A549 (cell line): ENCODE measurements around the gene TMEM123. TPM values are rescaled to one million over a fixed set of nuclear protein-coding genes. Genes with fewer than 3 reads are reported as not detected.

Experiments used
- ATAC-seq, 2 experiments: fragments of 200-7000 bp in 1 of 2; fragments of >200 bp in 1 of 2; cut with Nextera tagmentation in 1 of 2; cut with Tn5 transposase in 1 of 2; 3 replicates each; pipeline versions ENCODE4 v1.8.0 to v1.9.1; 2018 to 2020; ENCODE audit warnings: mild to moderate bottlenecking in 1 of 2, moderate library complexity in 1 of 2
- CTCF ChIA-PET: fragments of 300-600 bp; sonication (Branson Sonifier 250); formaldehyde crosslinking; extraction: SDS; loops from one replicate; lab custom pipeline; 2021; ENCODE audit warnings: antibody characterized with exemption, inconsistent platforms; lab: Yijun Ruan, JAX
- POLR2A ChIA-PET: fragments of 350-600 bp; formaldehyde crosslinking; extraction: SDS; loops from one replicate; lab custom pipeline; 2021; ENCODE audit warnings: antibody characterized with exemption, inconsistent platforms; lab: Yijun Ruan, JAX
- DNase-seq, 2 experiments: peaks; one replicate each; pipeline versions ENCODE4 v3.0.0 to v3.0.0-alpha.2; 2011 to 2016; ENCODE audit warnings: low read depth in 1 of 2, low spot score in 1 of 2
- FAIRE-seq: peaks from 2 replicates; lab custom pipeline; 2011; peaks lifted over from hg19 to GRCh38; lab: Jason Lieb, UNC
- H3K27ac ChIP-seq, 2 experiments: fragments of >200 bp; sonication (Bioruptor Twin); formaldehyde crosslinking; 3 replicates each; pipeline ENCODE4 v1.5.1; 2016 to 2017
- H3K4me1 ChIP-seq: fragments of >200 bp; sonication (Bioruptor Twin); formaldehyde crosslinking; 3 replicates; pipeline ENCODE4 v1.6.1; 2016
- H3K4me2 ChIP-seq: fragments of >200 bp; sonication (Bioruptor Twin); formaldehyde crosslinking; 3 replicates; pipeline ENCODE4 v1.6.1; 2016
- H3K4me3 ChIP-seq: fragments of >200 bp; sonication (Bioruptor Twin); formaldehyde crosslinking; 3 replicates; pipeline ENCODE4 v1.5.1; 2016
- H3K9me3 ChIP-seq: fragments of >200 bp; sonication (Bioruptor Twin); formaldehyde crosslinking; 3 replicates; pipeline ENCODE4 v1.6.1; 2016
- BCL3 ChIP-seq: fragments of >200 bp; sonication (Bioruptor Twin); formaldehyde crosslinking; IDR thresholded peaks from 3 replicates; pipeline ENCODE4 v1.6.1; 2016
- CBX8 ChIP-seq: fragments of 200-600 bp; sonication (generic); IDR thresholded peaks from 2 replicates; pipeline ENCODE4 v1.6.1; 2016
- CHD2 ChIP-seq: fragments of 150-350 bp; IDR thresholded peaks from 2 replicates; pipeline ENCODE4 v1.6.1; 2014; ENCODE audit warnings: low read length; ENCODE audit not compliant: partially characterized antibody
- CHD4 ChIP-seq: fragments of 200-600 bp; sonication (generic); IDR thresholded peaks from 2 replicates; pipeline ENCODE4 v1.6.1; 2016; ENCODE audit warnings: antibody characterized with exemption, mild to moderate bottlenecking, borderline replicate concordance
- EHF ChIP-seq: fragments of 250-450 bp; sonication (Bioruptor Pico); IDR thresholded peaks from 2 replicates; pipeline ENCODE4 v1.5.0; 2020; ENCODE audit warnings: mild to moderate bottlenecking
- EP300 ChIP-seq, 2 experiments: fragments of >200 bp; sonication (Bioruptor Twin); formaldehyde crosslinking; IDR thresholded peaks; 2 replicates in 1 of 2; 3 replicates in 1 of 2; pipeline ENCODE4 v1.6.1; 2016 to 2017
- GATA3 ChIP-seq: IDR thresholded peaks from 2 replicates; pipeline ENCODE4 v1.6.1; 2012; ENCODE audit warnings: borderline replicate concordance
- HDAC2 ChIP-seq: fragments of 200-600 bp; sonication (generic); IDR thresholded peaks from 2 replicates; pipeline ENCODE4 v1.6.1; 2016
- HEYL ChIP-seq: fragments of 250-450 bp; sonication (Bioruptor Pico); IDR thresholded peaks from 2 replicates; pipeline ENCODE4 v1.8.0; 2021; ENCODE audit warnings: mild to moderate bottlenecking, moderate library complexity
- HOXA7 ChIP-seq: fragments of 250-450 bp; sonication (Bioruptor Pico); IDR thresholded peaks from 2 replicates; pipeline ENCODE4 v1.5.0; 2020; ENCODE audit warnings: mild to moderate bottlenecking, moderate library complexity
- JUNB ChIP-seq: fragments of >200 bp; sonication (Bioruptor Twin); formaldehyde crosslinking; IDR thresholded peaks from 2 replicates; pipeline ENCODE4 v1.6.1; 2016
- KDM1A ChIP-seq: fragments of 200-600 bp; sonication (generic); IDR thresholded peaks from 2 replicates; pipeline ENCODE4 v1.6.1; 2016; ENCODE audit warnings: low read depth, mild to moderate bottlenecking
- KDM5A ChIP-seq: fragments of 200-600 bp; sonication (generic); IDR thresholded peaks from 2 replicates; pipeline ENCODE4 v1.6.1; 2016; ENCODE audit warnings: antibody characterized with exemption, mild to moderate bottlenecking
- MAZ ChIP-seq: fragments of 150-350 bp; IDR thresholded peaks from 2 replicates; pipeline ENCODE4 v1.6.1; 2014; ENCODE audit warnings: antibody characterized with exemption, low read depth, low read length, borderline replicate concordance
- NFE2L2 ChIP-seq: fragments of 150-350 bp; conservative IDR thresholded peaks from 2 replicates; pipeline ENCODE4 v1.6.1; 2014; ENCODE audit warnings: low read length
- NR3C1 ChIP-seq: fragments of >200 bp; sonication (Bioruptor Twin); formaldehyde crosslinking; IDR thresholded peaks from 3 replicates; pipeline ENCODE4 v1.6.1; 2017
- PHF8 ChIP-seq: fragments of 200-600 bp; sonication (generic); IDR thresholded peaks from 2 replicates; pipeline ENCODE4 v1.6.1; 2016; ENCODE audit warnings: low read depth, mild to moderate bottlenecking, antibody characterized with exemption, moderate library complexity, borderline replicate concordance
- POLR2A ChIP-seq: IDR thresholded peaks from 2 replicates; pipeline ENCODE4 v1.6.1; 2012; ENCODE audit warnings: mild to moderate bottlenecking, low read length
- POLR2AphosphoS2 ChIP-seq: conservative IDR thresholded peaks from 2 replicates; pipeline ENCODE4 v1.6.1; 2012; ENCODE audit warnings: low read length, improper control_type of control experiment, inconsistent platforms
- RCOR1 ChIP-seq: fragments of 150-350 bp; IDR thresholded peaks from 2 replicates; pipeline ENCODE4 v1.6.1; 2014; ENCODE audit warnings: antibody characterized with exemption, low read length, low read depth
- REST ChIP-seq: fragments of 200-600 bp; sonication (generic); IDR thresholded peaks from 2 replicates; pipeline ENCODE4 v1.6.1; 2016; ENCODE audit warnings: antibody characterized with exemption, mild to moderate bottlenecking, moderate library complexity
- RFX5 ChIP-seq: fragments of 450-650 bp; IDR thresholded peaks from 2 replicates; pipeline ENCODE4 v1.7.1; 2014; ENCODE audit warnings: antibody characterized with exemption, mild to moderate bottlenecking, moderate library complexity
- SREBF2 ChIP-seq: fragments of 450-650 bp; IDR thresholded peaks from 2 replicates; pipeline ENCODE4 v1.6.1; 2014; ENCODE audit warnings: mild to moderate bottlenecking, moderate library complexity
- TFCP2L1 ChIP-seq: fragments of 250-450 bp; sonication (Bioruptor Pico); IDR thresholded peaks from 2 replicates; pipeline ENCODE4 v1.5.0; 2021; ENCODE audit warnings: mild to moderate bottlenecking
- TP53 ChIP-seq: fragments of 250-450 bp; sonication (Bioruptor Pico); IDR thresholded peaks from 2 replicates; pipeline ENCODE4 v1.5.0; 2021; ENCODE audit warnings: mild to moderate bottlenecking, moderate library complexity
- ZC3H11A ChIP-seq: fragments of 450-650 bp; IDR thresholded peaks from 2 replicates; pipeline ENCODE4 v1.6.1; 2014; ENCODE audit warnings: antibody characterized with exemption, mild to moderate bottlenecking
- ZFP36 ChIP-seq: fragments of 450-650 bp; IDR thresholded peaks from 2 replicates; pipeline ENCODE4 v1.6.1; 2014; ENCODE audit warnings: borderline replicate concordance; ENCODE audit not compliant: partially characterized antibody
- WGBS: methylation state at CpG from one replicate; pipeline ENCODE4 v1.1.6; 2017; ENCODE audit errors: missing lambda C conversion rate; 5-methylcytosine and 5-hydroxymethylcytosine counted together
- polyA plus RNA-seq, 4 experiments: library from polyadenylated mRNA; depleted of rRNA in 3 of 4; stranded (reverse); fragments of >200 nt; fragmentation: RNase III in 1 of 4; extraction: RNeasy Plus Mini Kit Qiagen cat#74134 plus additional on column Dnase treatment in 1 of 4; gene quantifications; 2 replicates in 3 of 4; 3 replicates in 1 of 4; pipeline ENCODE4 v1.2.3, GENCODE V29; 2011 to 2017
- TF ChIP-seq, protein P1 (sequence below): fragments of >200 bp; sonication (Bioruptor Twin); formaldehyde crosslinking; IDR thresholded peaks from 2 replicates; pipeline ENCODE4 v1.6.1; 2016

TMEM123 gene
- polyA plus RNA-seq, 2 of the 4 experiments (the other 2 are of a cell fraction): 199 to 458 TPM

DNA sequence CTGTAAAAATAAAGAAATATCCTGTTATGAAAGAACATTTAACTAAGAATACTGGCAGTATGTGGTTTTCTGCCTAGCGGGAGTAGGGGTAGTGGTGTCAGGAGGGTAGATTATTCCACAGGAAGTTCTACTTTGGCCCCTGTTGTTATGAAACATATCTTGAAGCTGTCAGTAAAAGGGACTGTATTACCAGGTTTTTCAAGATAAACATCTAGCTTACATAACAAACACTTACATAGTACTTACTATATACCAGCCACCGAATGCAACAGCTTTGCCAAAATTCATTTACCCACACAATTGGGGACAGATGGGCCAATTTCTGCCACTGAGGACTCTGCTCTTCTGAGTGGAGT, 3.7 kb downstream of the TMEM123 start:
- WGBS: 64% methylated on average over 2 of the region's 2 CpGs
- TF ChIP-seq HOXA7 (no peak), ZC3H11A (no peak), RFX5 (no peak), CHD2 (no peak), MAZ (no peak), ZFP36 (no peak), CHD4 (no peak), POLR2A (no peak), NFE2L2 (no peak), HDAC2 (no peak), REST (no peak), PHF8 (no peak)
- TF ChIP-seq, protein P1, sequence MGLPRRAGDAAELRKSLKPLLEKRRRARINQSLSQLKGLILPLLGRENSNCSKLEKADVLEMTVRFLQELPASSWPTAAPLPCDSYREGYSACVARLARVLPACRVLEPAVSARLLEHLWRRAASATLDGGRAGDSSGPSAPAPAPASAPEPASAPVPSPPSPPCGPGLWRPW: no peak
- Histone ChIP-seq H3K4me1 (peaks cover 61% of the 10 kb centered on the region), H3K4me2 (peak overlapping the region; percentile 90; the same call in 2 of the 3 replicates), H3K9me3 (no peaks in the 10 kb centered on the region), H3K4me3 (no peak overlapping the region), H3K27ac (peak overlapping the region in 1 of 2 experiments; percentile 11; a peak in 1 of 6 replicates)
- ATAC-seq: no peak
- CTCF ChIA-PET: interaction anchor here (0.6 kb wide), 1 partner anchor 608 kb away, joined by 3 read pairs; no protein-coding TSS in a partner anchor
- DNase-seq: no peak
- POLR2A ChIA-PET: no interaction called here
- no peak for FAIRE-seq

DNA sequence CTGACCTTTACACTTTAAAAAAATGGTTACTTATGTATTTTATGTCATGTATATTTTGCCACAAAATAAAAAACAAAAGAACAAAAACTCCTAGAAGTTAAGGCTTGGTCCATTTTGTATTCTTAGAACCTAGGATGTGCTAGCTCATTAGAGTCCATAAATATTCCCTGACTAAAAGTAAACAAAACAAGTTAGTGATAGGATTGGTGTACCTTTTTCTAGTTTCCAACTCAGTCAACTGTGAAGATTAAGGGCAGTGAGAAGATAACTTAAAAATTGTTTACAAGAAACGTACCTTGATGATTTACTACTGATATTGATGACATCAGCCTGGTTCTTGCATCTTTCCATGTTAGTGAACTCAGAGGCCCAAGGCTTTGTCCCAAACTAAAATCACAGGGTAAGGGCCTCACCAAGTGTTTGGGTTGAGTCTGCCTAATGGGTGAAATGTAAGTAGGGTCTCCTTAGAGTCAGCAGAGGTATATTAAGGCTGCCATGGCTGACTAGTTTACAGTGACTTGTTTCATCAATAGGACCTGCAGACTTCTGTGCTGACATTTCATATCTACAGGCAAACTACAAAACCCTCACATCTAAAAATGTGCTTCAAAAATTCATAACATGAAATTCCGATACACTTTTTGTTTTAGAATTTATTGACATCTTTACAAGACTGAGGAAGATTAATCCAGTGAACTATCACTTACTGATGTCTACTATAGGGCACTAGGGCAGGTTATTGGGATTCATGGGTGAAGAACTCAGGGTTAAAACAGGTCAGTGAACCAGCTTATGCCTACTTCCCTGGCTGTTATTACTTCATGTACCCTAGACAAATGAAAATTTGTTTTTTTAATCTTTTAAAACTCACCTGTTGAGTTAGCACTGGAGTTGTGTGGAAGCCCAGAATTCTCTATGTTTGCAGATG, 4.4 kb downstream of the TMEM123 start:
- no peak for TF ChIP-seq RFX5
- TF ChIP-seq POLR2AphosphoS2: no peak
- TF ChIP-seq HEYL (CRISPR knock-in tag): no peak
- TF ChIP-seq TFCP2L1 (CRISPR knock-in tag): no peak
- no peak for TF ChIP-seq RCOR1
- TF ChIP-seq TP53 (CRISPR knock-in tag): no peak
- TF ChIP-seq NFE2L2: no peak
- no peak for TF ChIP-seq EHF
- TF ChIP-seq CBX8: no peak
- no peak for TF ChIP-seq EP300 (IDR thresholded peaks at IDR 0.05)
- TF ChIP-seq HOXA7: no peak
- TF ChIP-seq GATA3: no peak
- no peak for TF ChIP-seq KDM1A
- TF ChIP-seq KDM5A: no peak
- no peak for TF ChIP-seq ZFP36
- TF ChIP-seq POLR2A: no peak
- no peak for TF ChIP-seq JUNB
- TF ChIP-seq NR3C1: no peak
- TF ChIP-seq SREBF2: no peak
- no peak for TF ChIP-seq BCL3
- ATAC-seq (no peak), FAIRE-seq (no peak), DNase-seq (no peak)
- H3K4me2 ChIP-seq: peak overlapping the region; percentile 90
- POLR2A ChIA-PET: no interaction called here
- 45% methylated on average over 2 of the region's 2 CpGs for WGBS
- CTCF ChIA-PET: interaction anchor here (0.6 kb wide), 1 partner anchor 608 kb away, joined by 3 read pairs; no protein-coding TSS in a partner anchor
- no peaks in the 10 kb centered on the region for H3K9me3 ChIP-seq
- H3K4me3 ChIP-seq: no peak overlapping the region
- H3K4me1 ChIP-seq: peaks cover 55% of the 10 kb centered on the region
- H3K27ac ChIP-seq: peak overlapping the region in 1 of 2 experiments; percentile 11; a peak in 1 of 6 replicates
